ENCODE data around the gene CACNA1H.
"Not testable (repeated sequence)": the region's sequence is repeated elsewhere in the genome, so short reads cannot be mapped to it uniquely, and the experiment has no call there.

CACNA1H gene

DNA sequence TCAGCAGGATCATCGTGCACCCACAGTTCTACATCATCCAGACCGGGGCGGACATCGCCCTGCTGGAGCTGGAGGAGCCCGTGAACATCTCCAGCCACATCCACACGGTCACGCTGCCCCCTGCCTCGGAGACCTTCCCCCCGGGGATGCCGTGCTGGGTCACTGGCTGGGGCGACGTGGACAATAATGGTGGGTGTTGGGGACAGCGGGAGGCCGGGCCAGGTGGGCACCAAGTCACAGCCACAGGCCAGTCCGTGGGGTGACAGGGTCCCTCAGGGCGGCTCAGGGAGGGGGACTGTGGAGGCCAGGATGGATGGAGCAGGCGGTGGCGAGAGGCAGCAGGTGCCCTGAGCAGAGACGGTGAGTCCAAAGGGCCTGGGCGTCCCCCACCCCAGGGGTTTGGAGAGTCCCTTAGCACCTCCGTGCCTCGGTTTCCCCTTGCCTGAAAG is 104.0 kb downstream of the CACNA1H start:
- DNase-seq = no peak

DNA sequence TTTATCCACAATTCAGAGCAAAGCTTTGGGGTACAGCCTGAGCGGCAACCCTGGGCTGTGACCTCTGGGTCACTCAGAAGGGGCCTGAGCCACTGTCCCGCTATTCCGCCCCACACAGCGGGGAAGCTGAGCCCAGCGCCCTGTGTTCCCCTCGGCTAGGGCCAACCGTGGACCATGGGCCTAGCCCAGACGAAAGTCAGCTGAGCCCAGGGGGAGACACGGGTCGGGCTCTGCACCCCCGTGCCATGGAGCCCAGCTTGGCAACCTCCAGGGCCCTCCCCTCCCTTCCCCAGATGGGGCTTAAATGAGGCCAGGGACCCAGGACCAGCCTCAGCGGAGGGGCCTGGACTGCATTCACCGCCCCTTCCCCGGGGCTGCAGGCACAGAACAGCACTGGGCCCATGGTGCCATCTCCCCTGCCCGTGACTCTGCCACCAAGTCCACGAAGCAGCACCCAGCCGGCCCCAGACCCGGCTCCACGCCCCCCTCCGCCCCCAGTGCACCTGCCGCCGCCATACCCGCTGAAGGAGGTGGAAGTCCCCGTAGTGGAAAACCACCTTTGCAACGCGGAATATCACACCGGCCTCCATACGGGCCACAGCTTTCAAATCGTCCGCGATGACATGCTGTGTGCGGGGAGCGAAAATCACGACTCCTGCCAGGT is 104.8 kb downstream of the CACNA1H start:
- DNase-seq = no peak

DNA sequence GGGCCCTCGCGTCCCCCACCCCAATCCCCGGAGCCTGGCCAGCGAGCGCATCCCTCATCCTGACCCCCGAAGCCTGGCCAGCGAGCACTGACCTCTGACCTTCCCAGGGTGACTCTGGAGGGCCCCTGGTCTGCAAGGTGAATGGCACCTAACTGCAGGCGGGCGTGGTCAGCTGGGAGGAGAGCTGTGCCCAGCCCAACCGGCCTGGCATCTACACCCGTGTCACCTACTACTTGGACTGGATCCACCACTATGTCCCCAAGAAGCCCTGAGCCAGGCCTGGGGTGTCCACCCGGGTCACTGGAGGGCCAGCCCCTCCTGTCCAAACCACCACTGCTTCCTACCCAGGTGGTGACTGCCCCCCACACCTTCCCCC is 105.3 kb downstream of the CACNA1H start:
- DNase-seq = no peak

DNA sequence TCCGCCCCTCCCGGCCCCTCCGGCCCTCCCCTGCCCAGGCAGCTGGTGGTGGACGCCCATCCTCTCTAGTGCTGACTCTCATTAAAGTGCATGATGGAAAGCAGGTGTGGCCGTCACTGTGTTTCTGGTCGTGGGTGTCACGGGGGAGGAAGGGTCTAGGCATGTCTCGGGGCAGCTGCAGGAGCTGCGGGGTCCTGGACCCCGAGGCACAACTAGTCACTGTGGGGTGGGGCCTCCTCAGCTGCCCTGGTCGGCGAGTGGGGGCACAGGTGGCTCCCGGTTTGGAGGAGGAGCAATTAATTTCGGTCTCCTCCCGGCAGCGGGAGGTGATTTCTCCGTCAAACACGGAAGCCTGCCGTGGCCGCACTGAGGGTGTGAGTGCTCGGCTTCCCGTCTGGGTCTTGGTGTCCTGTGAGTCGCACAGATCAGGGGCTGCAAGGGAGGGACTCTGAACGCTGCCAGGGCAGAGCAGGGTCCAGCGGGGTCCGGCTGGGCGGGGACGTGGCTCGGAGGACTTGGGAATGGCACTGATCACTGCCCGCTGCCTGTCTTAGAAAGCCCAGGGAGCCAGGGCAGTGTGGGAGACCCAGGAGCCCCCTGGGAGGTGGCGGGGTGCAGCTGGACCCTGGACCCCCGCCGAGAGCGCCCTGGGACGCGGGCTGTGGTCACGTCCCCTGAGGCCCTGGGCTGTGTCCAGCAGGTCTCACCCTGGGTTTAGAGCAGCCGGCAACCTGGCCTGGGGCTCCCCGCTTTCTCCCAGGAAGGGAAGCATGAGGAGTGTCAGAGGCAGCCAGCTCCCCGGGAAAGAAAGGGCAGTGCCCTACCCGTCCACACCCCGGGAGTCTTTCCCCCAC is 106.2 kb downstream of the CACNA1H start:
- DNase-seq = no peak

DNA sequence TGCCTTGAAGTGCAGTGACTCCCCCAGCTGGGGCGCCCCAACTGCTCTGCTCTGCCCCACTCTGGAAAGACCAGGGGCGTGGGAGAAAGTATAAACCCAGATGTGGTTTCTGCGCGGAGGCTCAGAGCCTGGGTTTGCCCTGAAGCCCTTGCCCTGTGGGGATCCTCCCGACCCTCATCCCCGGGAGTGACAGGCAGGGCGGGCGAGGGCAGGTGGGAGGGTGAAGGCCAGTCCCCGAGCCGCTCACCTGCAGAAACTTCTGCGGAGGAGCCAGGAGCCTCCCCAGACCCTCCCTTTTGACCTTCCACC is 106.8 kb downstream of the CACNA1H start:
- DNase-seq = no peak

DNA sequence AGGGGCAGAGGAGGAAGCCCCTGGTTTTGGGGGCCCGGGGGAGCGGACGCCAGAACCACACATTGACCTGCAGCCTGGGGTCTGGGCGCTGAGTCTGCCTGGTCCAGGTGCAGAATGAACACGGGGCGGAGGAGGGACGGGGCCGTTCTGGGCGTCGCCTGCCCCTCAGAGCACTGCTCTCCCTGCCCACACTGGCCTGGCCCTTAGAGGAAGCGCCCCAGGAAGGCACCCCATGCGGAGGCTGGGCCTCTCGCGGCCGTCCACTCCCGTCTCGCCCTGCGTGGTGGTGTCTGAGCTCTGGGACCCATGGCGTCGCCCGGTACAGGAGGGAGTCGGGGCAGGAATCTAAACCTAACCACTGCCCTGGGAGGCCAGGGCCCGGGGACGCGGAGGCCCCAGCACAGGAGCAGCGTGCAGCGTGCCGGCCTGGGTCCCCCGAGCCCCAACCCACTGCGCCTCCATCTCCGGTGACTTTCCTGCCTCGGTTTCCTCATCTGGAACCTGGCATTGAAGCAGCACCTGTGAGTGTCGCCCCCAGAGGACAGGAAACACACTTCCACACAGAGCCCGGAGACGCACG is 107.3 kb downstream of the CACNA1H start:
- DNase-seq = no peak

DNA sequence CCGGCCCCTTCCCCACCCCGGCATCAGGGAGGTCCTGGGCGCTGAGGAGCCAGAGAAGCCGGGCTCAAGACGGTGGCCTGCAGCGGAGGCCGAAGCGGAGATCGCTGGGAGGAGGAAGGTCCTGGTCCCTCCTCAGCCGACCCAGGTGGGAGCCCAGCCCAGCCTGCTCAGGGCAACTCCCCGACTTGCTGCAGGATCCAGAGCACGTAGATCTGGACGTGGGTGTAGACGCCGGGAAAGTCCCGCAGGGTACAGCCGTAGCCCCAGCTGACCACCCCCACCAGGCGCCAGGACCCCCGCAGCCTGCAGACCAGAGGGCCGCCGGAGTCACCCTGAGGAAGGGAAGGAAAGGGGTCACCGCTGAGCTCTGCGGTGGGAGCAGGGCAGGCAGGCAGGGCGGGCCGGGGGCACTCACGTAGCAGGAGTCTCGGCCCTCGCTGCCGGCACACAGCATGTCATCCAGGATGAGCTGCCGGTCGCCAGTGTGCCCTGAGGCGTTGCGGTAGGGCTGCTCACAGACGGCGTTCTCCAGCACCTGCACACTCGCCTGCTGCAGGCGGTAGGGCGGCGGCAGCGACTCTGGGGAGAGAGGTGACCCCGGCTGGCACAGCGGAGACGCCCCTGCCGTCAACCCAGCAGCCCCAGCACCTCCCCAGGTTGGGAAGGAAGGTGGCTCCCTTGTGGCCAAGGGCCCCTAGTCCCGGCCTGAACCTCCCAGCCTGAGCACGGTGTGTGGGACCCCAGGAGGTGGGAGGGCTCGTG is 108.4 kb downstream of the CACNA1H start:
- no peak for DNase-seq

DNA sequence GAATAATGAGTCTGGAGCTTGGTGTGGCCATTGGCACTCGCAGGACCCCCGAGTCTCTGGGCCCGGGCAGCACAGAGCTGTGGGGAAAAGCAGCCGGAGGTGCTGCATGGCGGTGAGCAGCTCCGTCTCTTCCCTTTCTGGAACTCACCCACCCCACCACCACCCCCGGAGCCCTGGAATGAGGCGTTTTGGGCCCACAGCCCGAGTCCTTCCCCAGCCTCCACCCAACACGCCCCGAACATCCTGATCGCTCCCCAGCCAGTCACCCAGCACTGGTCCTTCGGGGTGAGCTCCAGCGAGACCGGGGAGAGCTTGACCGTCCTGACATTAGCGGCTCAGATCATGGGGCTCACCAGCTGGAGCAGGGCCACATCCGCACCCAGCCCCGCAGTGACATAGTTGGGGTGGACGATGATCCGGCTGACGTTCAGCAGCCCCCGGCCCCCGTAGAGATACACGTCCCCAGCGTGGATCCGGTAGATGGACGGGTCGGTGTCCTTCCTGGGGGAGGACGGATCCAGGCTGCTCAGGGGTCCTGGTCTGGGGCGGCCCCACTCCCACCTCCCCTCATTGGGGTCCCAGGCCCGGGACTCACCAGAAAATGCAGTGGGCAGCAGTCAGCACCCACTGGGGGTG is 109.4 kb downstream of the CACNA1H start:
- DNase-seq = no peak

DNA sequence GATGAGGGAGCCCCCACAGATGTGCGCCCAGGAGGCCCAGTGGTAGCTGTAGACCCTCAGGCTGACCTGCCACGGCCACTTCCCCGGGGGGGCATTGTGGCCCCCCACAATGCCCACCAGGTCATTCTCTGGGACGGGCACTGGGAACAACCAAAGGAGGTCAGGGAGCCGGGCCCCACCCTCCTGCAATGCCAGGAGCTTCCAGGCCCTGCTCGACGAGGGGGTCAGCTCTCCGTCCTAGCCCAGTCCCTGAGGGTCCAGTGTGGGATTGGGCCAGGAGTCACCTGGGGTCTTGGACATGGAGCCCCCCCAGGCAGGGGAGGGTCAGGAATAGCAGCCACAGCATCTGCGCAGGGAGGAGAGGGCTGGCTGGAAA is 109.9 kb downstream of the CACNA1H start:
- no peak for DNase-seq

DNA sequence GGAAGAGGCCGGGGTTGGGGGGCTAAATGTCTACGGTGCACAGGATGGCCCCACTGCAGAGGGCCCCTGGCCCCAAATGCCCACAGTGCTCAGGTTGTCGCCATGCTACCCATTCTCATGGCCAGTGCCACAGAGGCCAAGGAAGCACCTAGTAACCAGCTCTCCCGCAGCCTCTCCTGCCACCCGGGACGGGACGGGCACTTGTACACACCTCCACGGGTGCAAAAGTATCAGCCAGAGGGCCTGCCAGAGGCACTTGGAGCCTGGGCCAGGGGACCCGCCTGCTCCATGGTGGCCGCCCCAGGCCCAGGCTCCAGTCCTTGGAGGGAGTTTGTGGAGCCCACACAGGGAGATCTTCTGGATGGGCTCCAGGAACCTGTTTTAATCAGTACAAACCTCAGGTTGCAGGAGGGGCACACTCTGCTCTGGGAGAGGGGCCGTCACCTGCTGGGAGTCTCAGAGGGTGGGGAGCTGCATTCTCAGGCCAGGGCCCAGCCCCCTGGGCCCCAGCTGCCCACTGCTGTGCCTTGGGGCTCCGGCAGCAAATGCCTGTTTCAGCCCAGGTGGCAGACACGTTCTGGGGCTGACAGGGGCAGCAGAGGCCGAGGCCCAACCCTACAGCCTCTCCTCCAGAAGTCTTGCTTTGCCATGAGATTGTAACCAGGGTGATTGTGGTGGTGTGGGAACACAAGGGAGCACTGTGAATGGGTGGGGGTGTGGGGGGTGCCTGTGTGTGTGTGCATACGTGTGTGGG is 110.9 kb downstream of the CACNA1H start:
- DNase-seq = no peak

DNA sequence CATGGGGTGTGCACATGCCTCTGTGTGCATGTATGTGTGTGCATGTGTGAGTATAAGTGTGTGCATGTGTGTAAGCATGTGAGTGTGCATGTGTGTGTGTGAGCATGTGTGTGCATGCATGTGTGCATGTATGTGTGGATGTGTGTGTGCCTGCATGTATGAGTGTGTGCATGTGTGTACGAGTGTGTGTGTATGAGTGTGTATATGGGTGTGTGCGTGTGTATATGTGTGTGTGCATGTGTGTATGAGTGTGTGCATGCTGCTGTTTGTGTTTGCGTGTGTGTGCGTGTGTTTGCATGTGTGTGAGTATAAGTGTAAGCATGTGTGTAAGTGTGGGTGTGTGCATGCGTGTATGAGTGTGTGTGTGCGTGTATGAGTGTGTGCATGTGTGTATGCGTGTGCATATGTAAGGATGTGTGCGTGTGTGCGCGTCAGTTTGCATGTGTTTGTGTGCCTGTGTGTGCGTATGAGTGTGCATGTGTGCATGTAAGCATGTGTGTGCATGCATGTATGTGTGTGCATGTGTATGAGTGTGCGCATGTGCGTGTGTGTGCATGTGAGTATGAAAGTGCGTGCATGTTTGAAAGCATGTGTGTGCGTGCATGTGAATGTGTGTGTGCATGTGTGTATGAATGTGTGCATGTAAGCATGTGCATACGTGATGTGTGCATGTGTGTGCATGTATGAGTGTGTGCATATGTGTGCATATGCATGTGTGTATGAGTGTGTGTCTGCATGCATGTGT is 111.6 kb downstream of the CACNA1H start:
- DNase-seq = no peak

DNA sequence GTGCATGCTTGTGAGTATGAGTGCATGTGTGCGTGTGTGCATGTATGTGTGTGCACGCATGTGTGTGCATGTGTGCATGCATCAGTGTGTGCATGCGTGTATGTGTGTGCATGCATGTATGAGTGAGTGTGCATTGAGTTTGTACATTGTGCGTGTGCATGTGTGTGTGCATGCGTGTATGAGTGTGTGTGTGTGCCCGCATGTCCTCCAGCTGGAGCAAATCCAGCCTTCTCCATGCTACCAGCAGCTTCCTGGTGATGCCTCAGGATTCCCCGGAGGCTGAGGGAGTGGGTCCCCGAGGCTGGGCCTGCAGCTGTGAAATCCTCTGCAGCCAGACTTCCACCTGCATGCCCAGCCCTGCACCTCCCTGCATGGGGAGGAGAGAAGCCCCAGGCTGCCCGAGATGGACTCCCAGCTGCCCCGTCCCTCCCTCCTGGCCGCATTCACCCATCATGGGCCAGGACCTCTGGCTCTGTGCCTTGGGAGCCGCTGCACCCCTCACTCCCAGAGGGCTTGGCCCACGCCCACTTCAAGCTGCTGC is 112.3 kb downstream of the CACNA1H start:
- no peak for DNase-seq

DNA sequence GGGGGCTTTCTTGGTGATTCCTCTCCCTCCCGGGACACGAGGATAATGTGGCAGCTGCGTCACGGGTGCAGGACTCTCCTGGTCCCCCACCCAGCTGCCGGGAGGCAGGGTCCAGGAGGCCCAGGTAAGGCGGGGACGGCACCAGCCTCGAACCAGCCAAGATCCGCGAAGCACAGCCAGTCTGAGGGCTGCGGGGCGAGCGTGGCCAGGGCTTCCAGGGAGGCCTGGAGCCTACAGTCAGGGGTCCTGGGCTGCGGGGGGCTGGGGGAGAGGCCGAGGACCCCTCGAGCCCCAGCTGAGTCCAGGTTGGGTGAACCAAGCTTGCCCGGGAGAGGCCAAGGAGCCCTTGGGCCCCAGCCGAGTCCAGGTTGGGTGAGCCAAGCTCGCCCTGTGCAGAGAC is 112.9 kb downstream of the CACNA1H start:
- no peak for DNase-seq

DNA sequence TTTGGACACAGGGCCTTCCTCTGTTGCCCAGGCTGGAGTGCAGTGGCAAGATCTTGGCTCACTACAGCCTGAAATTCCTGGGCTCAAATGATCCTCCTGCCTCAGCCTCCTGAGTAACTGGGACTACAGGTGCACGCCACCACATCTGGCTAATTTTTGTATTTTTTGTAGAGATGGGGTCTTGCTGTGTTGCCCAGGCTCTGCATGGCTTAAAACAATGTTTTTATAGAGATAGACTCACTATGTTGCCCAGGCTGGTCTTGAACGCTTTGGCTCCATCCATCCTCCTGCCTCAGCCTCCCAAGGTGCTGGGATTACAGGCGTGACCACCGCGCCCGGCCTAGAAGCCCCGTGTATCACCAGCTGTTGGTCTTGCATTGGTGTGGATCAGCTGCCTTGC is 116.5 kb downstream of the CACNA1H start:
- not testable (repeated sequence) for DNase-seq

DNA sequence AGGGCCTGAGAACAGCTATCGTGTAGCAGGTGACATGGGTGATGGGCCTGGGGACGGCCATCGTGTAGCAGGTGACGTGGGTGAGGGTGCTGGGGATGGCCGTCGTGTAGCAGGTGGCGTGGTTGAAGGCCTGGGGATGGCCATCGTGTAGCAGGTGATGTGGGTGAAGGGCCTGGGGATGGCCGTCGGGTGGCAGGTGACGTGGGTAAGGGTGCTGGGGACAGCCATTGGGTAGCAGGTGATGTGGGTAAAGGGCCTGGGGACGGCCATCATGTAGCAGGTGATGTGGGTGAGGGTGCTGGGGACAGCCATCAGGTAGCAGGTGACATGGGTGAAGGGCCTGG is 118.4 kb downstream of the CACNA1H start:
- no peak for DNase-seq
